NT2/D1 (cell line): ENCODE results near the gene OGG1.

ENCODE experiments used
- SUZ12 ChIP-seq: IDR thresholded peaks from 2 replicates; pipeline ENCODE4 v1.6.1; 2011; ENCODE audit not compliant: insufficient read length, insufficient read depth; ENCODE audit errors: extremely low read depth
- YY1 ChIP-seq: IDR thresholded peaks from 2 replicates; pipeline ENCODE4 v1.6.1; 2011; ENCODE audit not compliant: insufficient read length, insufficient read depth

- no peak for TF ChIP-seq YY1
- TF ChIP-seq SUZ12: no peak
Observed at GRCh38 chr3:9803494-9803893, 53.7 kb downstream of the OGG1 start.
